K562 (cell line): ENCODE data around the gene UPF2. TPM values are rescaled to one million over a fixed set of nuclear protein-coding genes. Genes with fewer than 3 reads are reported as not detected.

Experiments
- ATF7 ChIP-seq: fragments of 450-650 bp; IDR thresholded peaks from 2 replicates; pipeline ENCODE4 v1.7.1; 2014; ENCODE audit warnings: mild to moderate bottlenecking, moderate library complexity
- FUS ChIP-seq: fragments of 200-400 bp; formaldehyde crosslinking; optimal IDR thresholded peaks from 2 replicates; pipeline ENCODE3; 2017; ENCODE audit warnings: low read depth, low read length
- JUN ChIP-seq, 2 experiments: sonication (generic) in 1 of 2; formaldehyde crosslinking in 1 of 2; IDR thresholded peaks; 2 replicates each; pipeline versions ENCODE4 v1.6.1 to v1.8.0; 2012 to 2022; ENCODE audit warnings: borderline replicate concordance in 2 of 2, mild to moderate bottlenecking in 2 of 2, improper control_type of control experiment in 1 of 2, low read depth in 1 of 2, low read length in 1 of 2, missing genetic modification reagents in 1 of 2
- KLF13 ChIP-seq: fragments of 450-650 bp; IDR thresholded peaks from 2 replicates; pipeline ENCODE4 v1.6.1; 2016; ENCODE audit warnings: missing genetic modification characterization, low read depth, mild to moderate bottlenecking, missing compliant biosample characterization, moderate library complexity, borderline replicate concordance
- MEF2D ChIP-seq: conservative IDR thresholded peaks from 2 replicates; pipeline ENCODE4 v1.6.1; 2016; ENCODE audit warnings: low read depth, missing genetic modification characterization, missing compliant biosample characterization
- PREB ChIP-seq: sonication (generic); formaldehyde crosslinking; IDR thresholded peaks from 2 replicates; pipeline ENCODE4 v1.8.1; 2023; ENCODE audit warnings: mild to moderate bottlenecking, missing genetic modification reagents
- STAT5B ChIP-seq: fragments of 250-450 bp; sonication (Bioruptor Pico); IDR thresholded peaks from 2 replicates; pipeline ENCODE4 v1.8.0; 2021; ENCODE audit warnings: mild to moderate bottlenecking, inconsistent platforms
- ZBTB17 ChIP-seq: fragments of 450-650 bp; formaldehyde crosslinking; IDR thresholded peaks from 2 replicates; pipeline ENCODE4 v1.4.0; 2020; ENCODE audit warnings: mild to moderate bottlenecking
- ZNF696 ChIP-seq: fragments of 250-450 bp; sonication (Bioruptor Pico); conservative IDR thresholded peaks from 2 replicates; pipeline ENCODE4 v1.4.0; 2020; ENCODE audit warnings: mild to moderate bottlenecking, moderate library complexity
- ZNF778 ChIP-seq: fragments of 450-650 bp; formaldehyde crosslinking; IDR thresholded peaks from 2 replicates; pipeline ENCODE4 v1.4.0; 2020; ENCODE audit warnings: mild to moderate bottlenecking, moderate library complexity
- ZNF79 ChIP-seq: fragments of 250-450 bp; sonication (Bioruptor Pico); IDR thresholded peaks from 2 replicates; pipeline ENCODE4 v1.4.0; 2020; ENCODE audit warnings: low read depth, mild to moderate bottlenecking, moderate library complexity
- polyA plus RNA-seq, 8 experiments: library from polyadenylated mRNA; depleted of rRNA in 4 of 8; stranded (reverse) in 5 of 8; unstranded in 3 of 8; fragments of >200 nt; fragmentation: Nextera tagmentation in 2 of 8; fragmentation: Illumina TruSeq in 1 of 8; extraction: Ambion mirVana in 2 of 8; extraction: Trizol in 1 of 8; gene quantifications; 2 replicates each; pipeline versions ENCODE4 v1.2.1 to v1.2.3, GENCODE V29; 2011 to 2014; ENCODE audit warnings: inconsistent platforms in 1 of 8, missing spikeins in 1 of 8
- total RNA-seq, 7 experiments: library from RNA; depleted of rRNA in 6 of 7; stranded (reverse); fragments of >200 nt in 6 of 7; fragmentation: Illumina TruSeq in 2 of 7; extraction: Trizol in 2 of 7; gene quantifications; 2 replicates each; pipeline versions ENCODE4 v1.2.1 to v1.2.3, GENCODE V29; 2011 to 2021; ENCODE audit warnings: low replicate concordance in 1 of 7
- TF ChIP-seq, protein P1 (sequence below), 2 experiments: fragments of 450-650 bp; formaldehyde crosslinking in 1 of 2; IDR thresholded peaks; 2 replicates each; pipeline versions ENCODE4 v1.4.0 to v1.6.1; 2014 to 2020; ENCODE audit warnings: mild to moderate bottlenecking in 2 of 2, borderline replicate concordance in 1 of 2, low read depth in 1 of 2
- TF ChIP-seq, protein P2 (sequence below): fragments of 450-650 bp; IDR thresholded peaks from 2 replicates; pipeline ENCODE4 v1.7.0; 2016; ENCODE audit warnings: borderline replicate concordance

UPF2 gene
- total and polyA plus RNA-seq, 9 of the 15 experiments (the other 6 are each of a cell fraction or from before 2014, with no cell fraction given): 13.9 to 37.7 (median 23.7) TPM

GRCh38 chr10:12068449-12069269 lies 26.1 kb upstream of the UPF2 start, which contains the start of gene DHTKD1 (continued):
- TF ChIP-seq, protein P1, sequence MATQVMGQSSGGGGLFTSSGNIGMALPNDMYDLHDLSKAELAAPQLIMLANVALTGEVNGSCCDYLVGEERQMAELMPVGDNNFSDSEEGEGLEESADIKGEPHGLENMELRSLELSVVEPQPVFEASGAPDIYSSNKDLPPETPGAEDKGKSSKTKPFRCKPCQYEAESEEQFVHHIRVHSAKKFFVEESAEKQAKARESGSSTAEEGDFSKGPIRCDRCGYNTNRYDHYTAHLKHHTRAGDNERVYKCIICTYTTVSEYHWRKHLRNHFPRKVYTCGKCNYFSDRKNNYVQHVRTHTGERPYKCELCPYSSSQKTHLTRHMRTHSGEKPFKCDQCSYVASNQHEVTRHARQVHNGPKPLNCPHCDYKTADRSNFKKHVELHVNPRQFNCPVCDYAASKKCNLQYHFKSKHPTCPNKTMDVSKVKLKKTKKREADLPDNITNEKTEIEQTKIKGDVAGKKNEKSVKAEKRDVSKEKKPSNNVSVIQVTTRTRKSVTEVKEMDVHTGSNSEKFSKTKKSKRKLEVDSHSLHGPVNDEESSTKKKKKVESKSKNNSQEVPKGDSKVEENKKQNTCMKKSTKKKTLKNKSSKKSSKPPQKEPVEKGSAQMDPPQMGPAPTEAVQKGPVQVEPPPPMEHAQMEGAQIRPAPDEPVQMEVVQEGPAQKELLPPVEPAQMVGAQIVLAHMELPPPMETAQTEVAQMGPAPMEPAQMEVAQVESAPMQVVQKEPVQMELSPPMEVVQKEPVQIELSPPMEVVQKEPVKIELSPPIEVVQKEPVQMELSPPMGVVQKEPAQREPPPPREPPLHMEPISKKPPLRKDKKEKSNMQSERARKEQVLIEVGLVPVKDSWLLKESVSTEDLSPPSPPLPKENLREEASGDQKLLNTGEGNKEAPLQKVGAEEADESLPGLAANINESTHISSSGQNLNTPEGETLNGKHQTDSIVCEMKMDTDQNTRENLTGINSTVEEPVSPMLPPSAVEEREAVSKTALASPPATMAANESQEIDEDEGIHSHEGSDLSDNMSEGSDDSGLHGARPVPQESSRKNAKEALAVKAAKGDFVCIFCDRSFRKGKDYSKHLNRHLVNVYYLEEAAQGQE (IDR thresholded peaks at IDR 0.05; ENCODE audit: borderline replicate concordance): peak; percentile 96
- TF ChIP-seq, protein P1 (CRISPR knock-in tag; IDR thresholded peaks at IDR 0.05; ENCODE audit: low read depth): no peak; the same call in 1 of the 2 replicates
- no peak; the same call in 1 of the 2 replicates for TF ChIP-seq KLF13
- no peak; the same call in 1 of the 2 replicates for TF ChIP-seq ZBTB17 (CRISPR knock-in tag)
- TF ChIP-seq JUN (IDR thresholded peaks at IDR 0.05; ENCODE audit: borderline replicate concordance, low read depth, low read length): 0 out of 2 replicates have a peak, but pooled peaks have one; percentile 17
- TF ChIP-seq JUN (CRISPR knock-in tag; IDR thresholded peaks at IDR 0.05; ENCODE audit: borderline replicate concordance): no peak
- no peak for TF ChIP-seq PREB (CRISPR knock-in tag)
- no peak for TF ChIP-seq ZNF79 (CRISPR knock-in tag)
- no peak for TF ChIP-seq STAT5B (CRISPR knock-in tag)
- TF ChIP-seq ZNF696 (CRISPR knock-in tag): no peak
- TF ChIP-seq, protein P2, sequence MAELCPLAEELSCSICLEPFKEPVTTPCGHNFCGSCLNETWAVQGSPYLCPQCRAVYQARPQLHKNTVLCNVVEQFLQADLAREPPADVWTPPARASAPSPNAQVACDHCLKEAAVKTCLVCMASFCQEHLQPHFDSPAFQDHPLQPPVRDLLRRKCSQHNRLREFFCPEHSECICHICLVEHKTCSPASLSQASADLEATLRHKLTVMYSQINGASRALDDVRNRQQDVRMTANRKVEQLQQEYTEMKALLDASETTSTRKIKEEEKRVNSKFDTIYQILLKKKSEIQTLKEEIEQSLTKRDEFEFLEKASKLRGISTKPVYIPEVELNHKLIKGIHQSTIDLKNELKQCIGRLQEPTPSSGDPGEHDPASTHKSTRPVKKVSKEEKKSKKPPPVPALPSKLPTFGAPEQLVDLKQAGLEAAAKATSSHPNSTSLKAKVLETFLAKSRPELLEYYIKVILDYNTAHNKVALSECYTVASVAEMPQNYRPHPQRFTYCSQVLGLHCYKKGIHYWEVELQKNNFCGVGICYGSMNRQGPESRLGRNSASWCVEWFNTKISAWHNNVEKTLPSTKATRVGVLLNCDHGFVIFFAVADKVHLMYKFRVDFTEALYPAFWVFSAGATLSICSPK: no peak
- no peak; the same call in 1 of the 2 replicates for TF ChIP-seq MEF2D (tag)
- TF ChIP-seq ZNF778: no peak
- no peak for TF ChIP-seq FUS
- peak; percentile 85 for TF ChIP-seq ATF7
